SK-N-MC (cell line): ENCODE data around the gene GALC.

Source experiments
- DNase-seq: peaks from one replicate; pipeline ENCODE4 v3.0.0-alpha.2; 2011; ENCODE audit warnings: low read depth, low spot score
- H3K27ac ChIP-seq: fragments of 200-600 bp; sonication (generic); 2 replicates; pipeline ENCODE4 v1.5.1; 2016; ENCODE audit warnings: mixed run types
- H3K36me3 ChIP-seq: fragments of 200-600 bp; sonication (generic); 2 replicates; pipeline ENCODE4 v1.6.1; 2017; ENCODE audit warnings: antibody characterized with exemption, low read length, mixed read lengths; ENCODE audit not compliant: insufficient read depth
- H3K4me3 ChIP-seq: fragments of 200-600 bp; sonication (generic); 2 replicates; pipeline ENCODE4 v1.5.1; 2016
- H3K9ac ChIP-seq: fragments of 200-600 bp; sonication (generic); 2 replicates; pipeline ENCODE4 v1.8.0; 2017; ENCODE audit warnings: mixed run types, mixed read lengths; ENCODE audit not compliant: insufficient read length
- H3K9me3 ChIP-seq: fragments of 200-600 bp; sonication (generic); 2 replicates; pipeline ENCODE4 v1.6.1; 2017; ENCODE audit warnings: low read depth, mild to moderate bottlenecking, antibody characterized with exemption, low read length, moderate library complexity, mixed read lengths
- EZH2 ChIP-seq: fragments of 200-600 bp; sonication (generic); IDR thresholded peaks from one replicate; pipeline ENCODE4 v1.6.1; 2017; ENCODE audit warnings: antibody characterized with exemption
- FOXP2 ChIP-seq: optimal IDR thresholded peaks from 2 replicates; pipeline ENCODE3; 2011; ENCODE audit warnings: mild to moderate bottlenecking, moderate library complexity; ENCODE audit not compliant: insufficient read depth; ENCODE audit errors: extremely low read length, control extremely low read depth
- POLR2AphosphoS5 ChIP-seq: IDR thresholded peaks from 2 replicates; pipeline ENCODE4 v1.6.1; 2012; ENCODE audit warnings: mild to moderate bottlenecking, low read depth, low read length, borderline replicate concordance

The GALC gene

GRCh38 chr14:88013750-88014349 lies 20.9 kb upstream of the GALC start:
- Histone ChIP-seq H3K27ac (no peak overlapping the region), H3K4me3 (no peak overlapping the region), H3K9ac (no peak overlapping the region), H3K9me3 (no peaks in the 10 kb centered on the region), H3K36me3 (no peaks in the 10 kb centered on the region)
- TF ChIP-seq EZH2 (no peak), POLR2AphosphoS5 (no peak), FOXP2 (no peak)
- no peak for DNase-seq

DNA sequence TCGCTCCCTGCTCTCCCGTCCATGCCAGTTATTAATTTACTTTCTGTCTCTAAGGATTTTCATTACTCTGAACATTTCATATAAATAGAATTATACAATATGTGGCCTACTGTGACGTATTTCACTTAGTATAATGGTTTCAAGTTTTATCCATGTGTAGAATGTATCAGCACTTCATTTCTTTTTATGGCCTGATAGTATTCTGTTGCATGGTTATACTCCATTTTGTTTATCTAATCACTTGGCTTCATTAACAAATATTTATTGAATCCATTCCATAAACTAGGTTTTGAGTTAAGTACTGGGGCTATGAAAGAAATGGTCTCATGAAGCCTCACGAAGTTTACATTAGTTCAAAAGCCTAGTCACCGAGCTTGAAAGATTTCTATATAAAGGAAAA lies 19.5 kb upstream of the GALC start:
- Histone ChIP-seq H3K27ac (no peak overlapping the region), H3K36me3 (no peaks in the 10 kb centered on the region), H3K9ac (no peak overlapping the region), H3K9me3 (no peaks in the 10 kb centered on the region), H3K4me3 (no peak overlapping the region)
- no peak for TF ChIP-seq EZH2
- TF ChIP-seq POLR2AphosphoS5, result no peak
- no peak for TF ChIP-seq FOXP2
- no peak for DNase-seq

DNA sequence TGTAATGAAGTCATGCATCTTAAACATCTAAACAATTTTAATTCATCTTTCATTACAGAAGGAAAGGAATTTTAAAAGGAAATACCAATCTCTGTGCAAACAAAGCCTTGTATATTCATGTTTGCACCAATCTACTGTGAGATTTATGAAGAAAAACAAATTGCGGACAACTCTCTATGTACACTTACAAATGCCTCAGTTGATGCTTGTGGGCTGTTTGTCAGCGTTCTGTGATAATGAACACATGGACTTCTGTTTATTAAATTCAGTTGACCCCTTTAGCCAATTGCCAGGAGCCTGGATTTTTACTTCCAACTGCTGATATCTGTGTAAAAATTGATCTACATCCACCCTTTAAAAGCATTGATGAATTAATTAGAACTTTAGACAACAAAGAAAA lies 17.3 kb upstream of the GALC start:
- DNase-seq, result no peak
- Histone ChIP-seq H3K36me3 (no peaks in the 10 kb centered on the region), H3K27ac (no peak overlapping the region), H3K4me3 (no peak overlapping the region), H3K9ac (no peak overlapping the region), H3K9me3 (no peaks in the 10 kb centered on the region)
- no peak for TF ChIP-seq EZH2
- no peak for TF ChIP-seq FOXP2
- TF ChIP-seq POLR2AphosphoS5, result no peak

DNA sequence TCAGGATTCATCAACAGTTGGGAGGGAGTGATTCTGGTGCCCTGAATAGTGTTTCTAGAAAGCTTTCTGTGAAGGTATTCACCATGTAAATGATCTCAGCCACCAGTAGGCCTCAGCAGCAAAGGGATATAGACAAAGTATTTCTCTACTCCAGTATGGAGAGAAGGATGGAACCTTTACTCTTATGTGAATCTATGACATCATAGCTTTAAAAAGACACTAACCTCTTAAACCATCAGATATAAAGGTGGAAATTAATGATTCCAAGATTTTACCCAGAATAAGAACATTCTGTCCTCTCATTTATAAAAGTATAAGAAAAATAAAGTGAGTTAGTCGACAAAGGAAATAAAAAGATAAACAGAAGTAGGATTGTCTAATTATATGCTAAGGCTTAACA lies 16.5 kb upstream of the GALC start:
- Histone ChIP-seq H3K4me3 (no peak overlapping the region), H3K9ac (no peak overlapping the region), H3K27ac (no peak overlapping the region), H3K36me3 (no peaks in the 10 kb centered on the region), H3K9me3 (no peaks in the 10 kb centered on the region)
- TF ChIP-seq FOXP2, result no peak
- no peak for TF ChIP-seq EZH2
- no peak for TF ChIP-seq POLR2AphosphoS5
- DNase-seq, result no peak

- TF ChIP-seq EZH2 (no peak), FOXP2 (no peak), POLR2AphosphoS5 (no peak)
These were observed 15.2 kb upstream of the GALC start for GRCh38 chr14:88008039-88008742.

GRCh38 chr14:88007608-88008007 lies 14.6 kb upstream of the GALC start:
- H3K4me3 ChIP-seq, result no peak overlapping the region
- no peaks in the 10 kb centered on the region for H3K36me3 ChIP-seq
- no peaks in the 10 kb centered on the region for H3K9me3 ChIP-seq
- H3K27ac ChIP-seq, result no peak overlapping the region
- no peak for DNase-seq
- no peak for TF ChIP-seq EZH2
- no peak for TF ChIP-seq FOXP2
- no peak for TF ChIP-seq POLR2AphosphoS5
- H3K9ac ChIP-seq, result no peak overlapping the region

More at GRCh38 chr14:88008039-88008742, 15.2 kb upstream of the GALC start:
- Histone ChIP-seq H3K9me3 (no peaks in the 10 kb centered on the region), H3K27ac (no peak overlapping the region), H3K9ac (no peak overlapping the region), H3K4me3 (no peak overlapping the region), H3K36me3 (no peaks in the 10 kb centered on the region)
- no peak for DNase-seq

GRCh38 chr14:88005978-88006851 lies 13.2 kb upstream of the GALC start:
- H3K9me3 ChIP-seq, result no peaks in the 10 kb centered on the region
- H3K9ac ChIP-seq, result no peak overlapping the region
- H3K27ac ChIP-seq, result no peak overlapping the region
- DNase-seq, result peak; percentile 32
- no peaks in the 10 kb centered on the region for H3K36me3 ChIP-seq
- no peak for TF ChIP-seq FOXP2
- TF ChIP-seq POLR2AphosphoS5, result no peak
- TF ChIP-seq EZH2, result no peak
- no peak overlapping the region for H3K4me3 ChIP-seq

DNA sequence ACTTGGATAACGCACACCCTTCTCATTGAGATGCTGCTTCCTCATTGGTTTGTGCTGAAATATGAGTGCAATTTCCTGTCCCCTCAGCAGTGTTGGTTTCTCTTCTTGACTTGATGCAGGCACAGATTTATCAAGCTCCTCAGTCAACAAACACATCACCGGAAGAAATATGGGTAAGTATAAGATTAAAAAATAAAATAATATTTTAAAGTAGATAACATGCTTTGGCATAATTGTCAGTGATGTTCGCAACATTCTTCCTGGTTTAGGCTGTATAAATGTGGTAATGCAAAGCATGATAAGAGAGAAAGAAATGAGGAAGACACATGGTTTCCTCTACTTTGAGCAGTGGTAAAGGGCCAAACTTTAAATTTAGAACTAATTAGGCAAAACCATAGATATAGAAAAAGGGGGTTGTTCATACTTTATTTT lies 12.1 kb upstream of the GALC start, which contains the start of gene GPR65:
TSS of gene GPR65 (plus strand) at position 86 of the 432 bp plus-strand sequence. CDS start 5,713 bp downstream, outside the sequence.
- DNase-seq, result no peak
- H3K36me3 ChIP-seq, result no peaks in the 10 kb centered on the region
- no peak within 1 kb of the TSS for H3K9ac ChIP-seq
- H3K4me3 ChIP-seq, result no peak within 1 kb of the TSS
- H3K9me3 ChIP-seq, result no peaks in the 10 kb centered on the region
- no peak within 1 kb of the TSS for H3K27ac ChIP-seq
- TF ChIP-seq EZH2 (no peak), FOXP2 (no peak), POLR2AphosphoS5 (no peak)
